ENCODE data around the gene CSH1.
"Not testable (repeated sequence)": the region's sequence is repeated elsewhere in the genome, so short reads cannot be mapped to it uniquely, and the experiment has no call there.

The CSH1 gene

DNA sequence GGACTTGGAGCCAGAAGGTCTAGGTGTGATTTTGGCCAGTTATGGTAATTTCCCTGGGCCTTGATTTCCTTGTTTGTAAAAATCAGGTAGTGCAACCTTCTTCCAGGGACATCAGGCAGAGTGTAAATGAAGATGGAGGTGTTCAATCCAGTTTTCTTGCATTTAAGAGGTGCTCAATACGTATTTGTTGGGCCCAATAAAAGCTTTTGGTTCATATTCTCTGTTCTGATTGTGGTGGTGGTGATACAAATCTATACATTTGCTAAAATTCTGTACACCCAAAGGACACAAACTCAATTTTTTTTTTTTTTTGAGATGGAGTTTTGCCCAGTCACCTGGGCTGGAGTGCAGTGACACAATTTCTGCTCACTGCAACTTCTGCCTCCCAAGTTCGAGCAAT, 29.8 kb upstream of the CSH1 start:
- H3K4me3 ChIP-seq (ENCODE audit: low read length) = no peak overlapping the region
- no peak overlapping the region for H3K9ac ChIP-seq (ENCODE audit: low read length)
- peaks cover 6% of the 10 kb centered on the region for H3K27me3 ChIP-seq (replicated peaks; ENCODE audit: control insufficient read depth, insufficient read depth, low read length)
- no peaks in the 10 kb centered on the region for H3K36me3 ChIP-seq (ENCODE audit: control insufficient read depth, insufficient read depth, low read length, severe bottlenecking)
- no peaks in the 10 kb centered on the region for H3K4me1 ChIP-seq (ENCODE audit: control insufficient read depth, insufficient read depth, low read length)
- no peaks in the 10 kb centered on the region for H3K9me3 ChIP-seq (ENCODE audit: control insufficient read depth, low read length)
- no peak for DNase-seq (ENCODE audit: low read depth)

DNA sequence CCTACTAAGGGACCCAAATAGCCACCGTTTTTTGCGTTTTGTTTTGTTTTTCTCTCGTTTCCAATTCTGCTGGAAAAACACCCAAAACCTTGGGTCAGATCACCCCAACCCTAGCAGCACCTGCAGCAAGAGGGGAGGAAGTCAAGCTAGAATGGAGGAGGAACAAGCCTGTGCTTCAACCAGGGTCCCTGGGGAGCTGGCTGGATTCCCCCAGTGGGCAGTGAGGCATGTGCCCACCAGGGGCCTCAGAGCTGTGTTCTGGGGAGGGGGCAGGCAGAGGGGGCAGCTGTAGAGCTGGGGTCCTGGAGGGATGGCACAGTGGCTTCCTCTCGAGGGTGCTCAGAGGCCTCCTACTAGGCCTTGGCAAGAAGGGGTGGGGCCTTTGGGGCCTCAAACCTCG, 29.2 kb upstream of the CSH1 start:
- Histone ChIP-seq H3K9me3 (ENCODE audit: control insufficient read depth, low read length) (no peaks in the 10 kb centered on the region), H3K4me3 (ENCODE audit: low read length) (no peak overlapping the region), H3K9ac (ENCODE audit: low read length) (no peak overlapping the region), H3K4me1 (ENCODE audit: control insufficient read depth, insufficient read depth, low read length) (no peaks in the 10 kb centered on the region), H3K27me3 (replicated peaks; ENCODE audit: control insufficient read depth, insufficient read depth, low read length) (peaks cover 8% of the 10 kb centered on the region), H3K36me3 (ENCODE audit: control insufficient read depth, insufficient read depth, low read length, severe bottlenecking) (no peaks in the 10 kb centered on the region)
- DNase-seq (ENCODE audit: low read depth) = no peak

DNA sequence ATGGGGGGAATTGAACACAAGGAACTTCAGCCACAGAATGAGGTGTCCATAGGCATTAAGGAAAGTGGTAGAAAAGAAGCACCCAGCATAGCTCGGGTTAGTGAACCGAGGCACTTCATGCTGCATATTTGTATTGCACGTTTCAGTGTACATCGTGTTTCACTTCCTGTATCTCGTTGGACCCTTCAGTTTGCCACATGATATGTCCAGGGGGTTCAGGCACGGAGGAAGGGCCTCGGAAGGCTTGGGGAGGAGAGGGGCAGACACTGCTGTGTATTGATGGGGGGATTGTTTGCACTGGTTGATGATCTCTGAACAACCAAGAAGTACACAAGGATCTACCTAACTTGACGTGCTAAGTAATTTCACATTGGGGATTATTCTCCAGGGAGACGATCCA, 26.0 kb upstream of the CSH1 start:
- H3K9ac ChIP-seq (ENCODE audit: low read length) = not testable (repeated sequence)

DNA sequence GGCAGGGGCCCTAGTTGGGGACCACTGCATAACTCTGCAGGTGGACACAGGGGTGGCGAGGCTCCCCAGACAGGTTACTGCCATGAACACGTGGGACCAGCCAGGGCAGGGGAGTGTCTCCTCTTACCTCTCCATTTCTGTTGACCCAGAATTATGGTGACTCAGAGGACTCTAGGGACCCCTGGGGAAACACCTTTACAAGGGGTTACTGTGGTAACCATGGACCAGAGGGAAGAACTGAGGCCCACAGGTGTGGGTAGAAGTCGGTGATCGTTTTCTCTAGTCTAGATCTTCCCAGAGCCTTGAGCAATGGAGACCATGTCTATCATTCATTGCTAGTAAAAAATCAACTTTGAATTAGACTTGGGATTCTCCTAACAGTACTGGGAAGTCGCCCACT, 24.4 kb upstream of the CSH1 start:
- DNase-seq (ENCODE audit: low read depth); H3K4me3 ChIP-seq (ENCODE audit: low read length); H3K9me3 ChIP-seq (ENCODE audit: control insufficient read depth, low read length); H3K9ac ChIP-seq (ENCODE audit: low read length); H3K36me3 ChIP-seq (ENCODE audit: control insufficient read depth, insufficient read depth, low read length, severe bottlenecking); H3K4me1 ChIP-seq (ENCODE audit: control insufficient read depth, insufficient read depth, low read length): not testable (repeated sequence)
- H3K27me3 ChIP-seq (replicated peaks; ENCODE audit: control insufficient read depth, insufficient read depth, low read length) = peaks cover 27% of the 10 kb centered on the region

More for the DNA sequence above, 26.0 kb upstream of the CSH1 start:
- not testable (repeated sequence) for H3K9me3 ChIP-seq (ENCODE audit: control insufficient read depth, low read length); H3K4me3 ChIP-seq (ENCODE audit: low read length); H3K4me1 ChIP-seq (ENCODE audit: control insufficient read depth, insufficient read depth, low read length); DNase-seq (ENCODE audit: low read depth); H3K36me3 ChIP-seq (ENCODE audit: control insufficient read depth, insufficient read depth, low read length, severe bottlenecking)
- peaks cover 16% of the 10 kb centered on the region for H3K27me3 ChIP-seq (replicated peaks; ENCODE audit: control insufficient read depth, insufficient read depth, low read length)

- not testable (repeated sequence) for H3K9me3 ChIP-seq (ENCODE audit: control insufficient read depth, low read length); H3K36me3 ChIP-seq (ENCODE audit: control insufficient read depth, insufficient read depth, low read length, severe bottlenecking); H3K9ac ChIP-seq (ENCODE audit: low read length); DNase-seq (ENCODE audit: low read depth); H3K4me1 ChIP-seq (ENCODE audit: control insufficient read depth, insufficient read depth, low read length); H3K4me3 ChIP-seq (ENCODE audit: low read length)
- peaks cover 31% of the 10 kb centered on the region for H3K27me3 ChIP-seq (replicated peaks; ENCODE audit: control insufficient read depth, insufficient read depth, low read length)
These were observed 23.7 kb upstream of the CSH1 start for GRCh38 chr17:63920050-63920449.

DNA sequence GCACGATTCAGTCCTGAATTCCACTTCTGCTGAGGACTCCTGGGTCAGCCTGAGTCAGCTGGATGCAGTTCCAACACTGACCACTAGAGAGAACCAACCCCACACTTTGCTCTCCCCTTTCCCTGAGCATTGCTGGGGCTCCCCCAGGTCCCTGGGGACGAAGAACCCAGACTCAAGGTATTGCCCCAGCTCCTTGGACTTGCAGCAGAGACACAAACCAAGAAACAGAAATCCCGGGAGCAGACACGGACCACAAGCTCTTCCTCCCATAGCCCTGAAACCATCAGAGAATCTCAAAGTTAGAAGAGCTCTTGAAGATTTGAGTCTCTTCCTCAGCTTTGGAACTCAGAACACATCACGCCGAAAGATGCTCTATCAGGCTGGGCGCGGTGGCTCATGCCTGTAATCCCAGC, 22.9 kb upstream of the CSH1 start:
- Histone ChIP-seq H3K36me3 (ENCODE audit: control insufficient read depth, insufficient read depth, low read length, severe bottlenecking) (no peaks in the 10 kb centered on the region), H3K27me3 (replicated peaks; ENCODE audit: control insufficient read depth, insufficient read depth, low read length) (peaks cover 31% of the 10 kb centered on the region), H3K9me3 (ENCODE audit: control insufficient read depth, low read length) (no peaks in the 10 kb centered on the region), H3K4me1 (ENCODE audit: control insufficient read depth, insufficient read depth, low read length) (no peaks in the 10 kb centered on the region), H3K4me3 (ENCODE audit: low read length) (no peak overlapping the region), H3K9ac (ENCODE audit: low read length) (no peak overlapping the region)
- peak; percentile 81 for DNase-seq (ENCODE audit: low read depth)

- peaks cover 32% of the 10 kb centered on the region for H3K27me3 ChIP-seq (replicated peaks; ENCODE audit: control insufficient read depth, insufficient read depth, low read length)
- not testable (repeated sequence) for H3K9ac ChIP-seq (ENCODE audit: low read length); H3K9me3 ChIP-seq (ENCODE audit: control insufficient read depth, low read length); H3K4me3 ChIP-seq (ENCODE audit: low read length); H3K4me1 ChIP-seq (ENCODE audit: control insufficient read depth, insufficient read depth, low read length); DNase-seq (ENCODE audit: low read depth); H3K36me3 ChIP-seq (ENCODE audit: control insufficient read depth, insufficient read depth, low read length, severe bottlenecking)
These were observed 22.5 kb upstream of the CSH1 start, which contains the start of gene GH1 for GRCh38 chr17:63918789-63919305. TSS of gene GH1 (minus strand) at chr17:63918839. CDS start at chr17:63918776, 63 bp downstream.

- Histone ChIP-seq H3K4me1 (ENCODE audit: control insufficient read depth, insufficient read depth, low read length) (no peaks in the 10 kb centered on the region), H3K27me3 (replicated peaks; ENCODE audit: control insufficient read depth, insufficient read depth, low read length) (peaks cover 34% of the 10 kb centered on the region), H3K36me3 (ENCODE audit: control insufficient read depth, insufficient read depth, low read length, severe bottlenecking) (no peaks in the 10 kb centered on the region), H3K9ac (ENCODE audit: low read length) (no peak overlapping the region), H3K9me3 (ENCODE audit: control insufficient read depth, low read length) (no peaks in the 10 kb centered on the region), H3K4me3 (ENCODE audit: low read length) (no peak overlapping the region)
- DNase-seq (ENCODE audit: low read depth) = no peak
These were observed 21.9 kb upstream of the CSH1 start for GRCh38 chr17:63918305-63918704.

DNA sequence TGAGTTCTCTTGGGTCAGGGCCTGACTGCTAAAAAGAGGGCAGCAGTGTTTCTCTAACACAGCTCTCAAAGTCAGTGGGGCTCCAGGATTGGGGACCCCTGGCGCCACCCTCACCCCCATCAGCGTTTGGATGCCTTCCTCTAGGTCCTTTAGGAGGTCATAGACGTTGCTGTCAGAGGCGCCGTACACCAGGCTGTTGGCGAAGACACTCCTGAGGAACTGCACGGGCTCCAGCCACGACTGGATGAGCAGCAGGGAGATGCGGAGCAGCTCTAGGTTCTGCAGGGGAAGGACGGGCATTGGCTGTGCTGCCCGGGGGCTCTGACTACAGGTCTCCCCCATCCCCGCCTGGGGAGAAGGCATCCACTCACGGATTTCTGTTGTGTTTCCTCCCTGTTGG, 21.3 kb upstream of the CSH1 start:
- no peak for DNase-seq (ENCODE audit: low read depth)
- Histone ChIP-seq H3K9ac (ENCODE audit: low read length) (no peak overlapping the region), H3K9me3 (ENCODE audit: control insufficient read depth, low read length) (no peaks in the 10 kb centered on the region), H3K4me1 (ENCODE audit: control insufficient read depth, insufficient read depth, low read length) (no peaks in the 10 kb centered on the region), H3K36me3 (ENCODE audit: control insufficient read depth, insufficient read depth, low read length, severe bottlenecking) (no peaks in the 10 kb centered on the region), H3K4me3 (ENCODE audit: low read length) (no peak overlapping the region), H3K27me3 (replicated peaks; ENCODE audit: control insufficient read depth, insufficient read depth, low read length) (peaks cover 34% of the 10 kb centered on the region)

GRCh38 chr17:63917206-63917605, 20.8 kb upstream of the CSH1 start:
- H3K9me3 ChIP-seq (ENCODE audit: control insufficient read depth, low read length); H3K36me3 ChIP-seq (ENCODE audit: control insufficient read depth, insufficient read depth, low read length, severe bottlenecking); DNase-seq (ENCODE audit: low read depth); H3K9ac ChIP-seq (ENCODE audit: low read length); H3K4me3 ChIP-seq (ENCODE audit: low read length); H3K4me1 ChIP-seq (ENCODE audit: control insufficient read depth, insufficient read depth, low read length): not testable (repeated sequence)
- peaks cover 34% of the 10 kb centered on the region for H3K27me3 ChIP-seq (replicated peaks; ENCODE audit: control insufficient read depth, insufficient read depth, low read length)

DNA sequence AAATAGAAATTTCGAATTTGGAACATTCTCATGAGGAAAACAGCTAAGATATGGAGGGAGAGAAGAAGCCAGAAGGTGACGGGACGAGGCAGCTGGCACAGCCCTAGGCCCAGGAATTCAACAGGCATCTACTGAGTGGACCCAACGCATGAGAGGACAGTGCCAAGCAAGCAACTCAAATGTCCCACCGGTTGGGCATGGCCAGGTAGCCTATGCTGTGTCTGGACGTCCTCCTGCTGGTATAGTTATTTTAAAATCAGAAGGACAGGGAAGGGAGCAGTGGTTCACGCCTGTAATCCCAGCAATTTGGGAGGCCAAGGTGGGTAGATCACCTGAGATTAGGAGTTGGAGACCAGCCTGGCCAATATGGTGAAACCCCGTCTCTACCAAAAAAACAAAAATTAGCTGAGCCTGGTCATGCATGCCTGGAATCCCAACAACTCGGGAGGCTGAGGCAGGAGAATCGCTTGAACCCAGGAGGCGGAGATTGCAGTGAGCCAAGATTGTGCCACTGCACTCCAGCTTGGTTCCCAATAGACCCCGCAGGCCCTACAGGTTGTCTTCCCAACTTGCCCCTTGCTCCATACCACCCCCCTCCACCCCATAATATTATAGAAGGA, 20.3 kb upstream of the CSH1 start:
- Histone ChIP-seq H3K4me3 (ENCODE audit: low read length) (no peak overlapping the region), H3K27me3 (replicated peaks; ENCODE audit: control insufficient read depth, insufficient read depth, low read length) (peaks cover 34% of the 10 kb centered on the region), H3K9ac (ENCODE audit: low read length) (no peak overlapping the region), H3K36me3 (ENCODE audit: control insufficient read depth, insufficient read depth, low read length, severe bottlenecking) (no peaks in the 10 kb centered on the region), H3K9me3 (ENCODE audit: control insufficient read depth, low read length) (no peaks in the 10 kb centered on the region), H3K4me1 (ENCODE audit: control insufficient read depth, insufficient read depth, low read length) (no peaks in the 10 kb centered on the region)
- no peak for DNase-seq (ENCODE audit: low read depth)

- H3K27me3 ChIP-seq (replicated peaks; ENCODE audit: control insufficient read depth, insufficient read depth, low read length) = peaks cover 41% of the 10 kb centered on the region
- not testable (repeated sequence) for H3K36me3 ChIP-seq (ENCODE audit: control insufficient read depth, insufficient read depth, low read length, severe bottlenecking); DNase-seq (ENCODE audit: low read depth); H3K4me3 ChIP-seq (ENCODE audit: low read length); H3K4me1 ChIP-seq (ENCODE audit: control insufficient read depth, insufficient read depth, low read length); H3K9ac ChIP-seq (ENCODE audit: low read length); H3K9me3 ChIP-seq (ENCODE audit: control insufficient read depth, low read length)
These were observed 19.4 kb upstream of the CSH1 start for GRCh38 chr17:63915753-63916152.

All from adipocyte (in vitro differentiated cells).